ENCODE measurements around the gene ENPP3. TPM values are rescaled to one million over a fixed set of nuclear protein-coding genes. Genes with fewer than 3 reads are reported as not detected.

ENPP3 gene
- total and polyA plus RNA-seq, 8 donors = 0.31 to 13.0 (median 0.61) TPM; not detected in 2

GRCh38 chr6:131755597-131755996 is 118.5 kb downstream of the ENPP3 start:
- intact Hi-C loops (cut with DNase I; ENCODE audit: low total_unique reads) = no loop called here
- Histone ChIP-seq H3K4me1 (no peaks in the 10 kb centered on the region), H3K36me3 (no peaks in the 10 kb centered on the region), H3K4me3 (no peak overlapping the region), H3K27ac (no peak overlapping the region), H3K9me3 (no peaks in the 10 kb centered on the region), H3K27me3 (no peaks in the 10 kb centered on the region)
- no peak for DNase-seq
- WGBS, 5 donors = 90 to 96% (median 94%) methylated on average over 3 of the region's 3 CpGs
- TF ChIP-seq POLR2A (IDR thresholded peaks at IDR 0.05) = no peak
- TF ChIP-seq POLR2AphosphoS5 (IDR thresholded peaks at IDR 0.05) = no peak
- no peak for TF ChIP-seq EP300 (IDR thresholded peaks at IDR 0.05)
- no peak for TF ChIP-seq CTCF (IDR thresholded peaks at IDR 0.05)

GRCh38 chr6:131756039-131756438 is 118.9 kb downstream of the ENPP3 start:
- no peak for DNase-seq
- intact Hi-C loops (cut with DNase I; ENCODE audit: low total_unique reads) = no loop called here
- H3K27me3 ChIP-seq = no peaks in the 10 kb centered on the region
- WGBS, 5 donors = 86 to 88% (median 87%) methylated on average over 2 of the region's 2 CpGs
- H3K27ac ChIP-seq = no peak overlapping the region
- no peaks in the 10 kb centered on the region for H3K9me3 ChIP-seq
- no peak overlapping the region for H3K4me3 ChIP-seq
- TF ChIP-seq POLR2A (IDR thresholded peaks at IDR 0.05) (no peak), EP300 (IDR thresholded peaks at IDR 0.05) (no peak), POLR2AphosphoS5 (IDR thresholded peaks at IDR 0.05) (no peak), CTCF (IDR thresholded peaks at IDR 0.05) (no peak)
- H3K4me1 ChIP-seq = no peaks in the 10 kb centered on the region
- H3K36me3 ChIP-seq = no peaks in the 10 kb centered on the region

- Histone ChIP-seq H3K27ac (no peak overlapping the region), H3K36me3 (no peaks in the 10 kb centered on the region), H3K4me3 (no peak overlapping the region), H3K27me3 (no peaks in the 10 kb centered on the region), H3K4me1 (no peaks in the 10 kb centered on the region), H3K9me3 (no peaks in the 10 kb centered on the region)
- TF ChIP-seq CTCF (IDR thresholded peaks at IDR 0.05) = no peak
- no peak for TF ChIP-seq POLR2A (IDR thresholded peaks at IDR 0.05)
- TF ChIP-seq POLR2AphosphoS5 (IDR thresholded peaks at IDR 0.05) = no peak
- TF ChIP-seq EP300 (IDR thresholded peaks at IDR 0.05) = no peak
- intact Hi-C loops (cut with DNase I; ENCODE audit: low total_unique reads) = no loop called here
- WGBS, 5 donors = 83 to 89% (median 85%) methylated on average over 4 of the region's 4 CpGs
- DNase-seq = no peak
Observed at GRCh38 chr6:131758920-131759319, 121.8 kb downstream of the ENPP3 start.

- TF ChIP-seq POLR2A (IDR thresholded peaks at IDR 0.05) (no peak), POLR2AphosphoS5 (IDR thresholded peaks at IDR 0.05) (no peak), EP300 (IDR thresholded peaks at IDR 0.05) (no peak), CTCF (IDR thresholded peaks at IDR 0.05) (no peak)
- intact Hi-C loops (cut with DNase I; ENCODE audit: low total_unique reads) = no loop called here
- Histone ChIP-seq H3K36me3 (no peaks in the 10 kb centered on the region), H3K9me3 (no peaks in the 10 kb centered on the region), H3K4me1 (peaks cover 0 to 6% (median 0%) of the 10 kb centered on the region in 4 donors), H3K4me3 (no peak overlapping the region), H3K27ac (no peak overlapping the region), H3K27me3 (no peaks in the 10 kb centered on the region)
- WGBS, 5 donors = 67 to 76% (median 70%) methylated on average over 6 of the region's 6 CpGs
- no peak for DNase-seq
Observed at GRCh38 chr6:131761060-131761761, 124.1 kb downstream of the ENPP3 start.

Measured in stomach (tissue), 9 donors.